H1 (cell line): Measurements from ENCODE around the gene KDF1. TPM values are rescaled to one million over a fixed set of nuclear protein-coding genes. Genes with fewer than 3 reads are reported as not detected.

ENCODE experiments used
- ASH2L ChIP-seq: fragments of 200-600, 300-600 bp; sonication (generic); IDR thresholded peaks from one replicate; pipeline ENCODE4 v1.7.1; 2017; ENCODE audit warnings: low read length
- ATF3 ChIP-seq: IDR thresholded peaks from 2 replicates; pipeline ENCODE4 v1.6.1; 2011; ENCODE audit warnings: low read depth, mild to moderate bottlenecking, low read length; ENCODE audit not compliant: insufficient read depth
- CEBPB ChIP-seq: IDR thresholded peaks from 2 replicates; pipeline ENCODE4 v1.6.1; 2012; ENCODE audit warnings: low read depth, low read length
- CHD2 ChIP-seq: IDR thresholded peaks from 2 replicates; pipeline ENCODE4 v1.6.1; 2012; ENCODE audit warnings: low read length, improper control_type of control experiment
- EGR1 ChIP-seq: IDR thresholded peaks from 2 replicates; pipeline ENCODE4 v1.6.1; 2011; ENCODE audit warnings: low read depth, low read length, borderline replicate concordance
- GABPA ChIP-seq: IDR thresholded peaks from 2 replicates; pipeline ENCODE4 v1.6.1; 2011; ENCODE audit warnings: mild to moderate bottlenecking, low read length, moderate library complexity, borderline replicate concordance; ENCODE audit not compliant: insufficient read depth
- JUND ChIP-seq: IDR thresholded peaks from 2 replicates; pipeline ENCODE4 v1.6.1; 2011; ENCODE audit warnings: mild to moderate bottlenecking, improper control_type of control experiment, low read length
- MAFK ChIP-seq: IDR thresholded peaks from 2 replicates; pipeline ENCODE4 v1.6.1; 2012; ENCODE audit warnings: low read depth, mild to moderate bottlenecking, improper control_type of control experiment, low read length
- MAX ChIP-seq: IDR thresholded peaks from 2 replicates; pipeline ENCODE4 v1.6.1; 2012; ENCODE audit warnings: inconsistent platforms
- NANOG ChIP-seq: IDR thresholded peaks from 2 replicates; pipeline ENCODE4 v1.6.1; 2011; ENCODE audit warnings: low read length, low read depth, mild to moderate bottlenecking, inconsistent platforms; ENCODE audit not compliant: insufficient read depth, poor library complexity, severe bottlenecking
- PHF8 ChIP-seq: fragments of 200-600 bp; sonication (generic); conservative IDR thresholded peaks from 2 replicates; pipeline ENCODE4 v1.7.1; 2012; ENCODE audit warnings: low read depth, mild to moderate bottlenecking, inconsistent platforms, low read length, moderate library complexity
- POLR2A ChIP-seq, 2 experiments: IDR thresholded peaks; 1 replicate in 1 of 2; 2 replicates in 1 of 2; pipeline ENCODE4 v1.6.1; 2011; ENCODE audit warnings: low read depth in 2 of 2, low read length in 2 of 2, mild to moderate bottlenecking in 2 of 2; ENCODE audit errors: control extremely low read depth in 1 of 2
- POLR2AphosphoS5 ChIP-seq: IDR thresholded peaks from 2 replicates; pipeline ENCODE4 v1.6.1; 2011; ENCODE audit warnings: low read depth, low read length
- RBBP5 ChIP-seq: IDR thresholded peaks from 2 replicates; pipeline ENCODE4 v1.7.1; 2012; ENCODE audit warnings: low read depth, mild to moderate bottlenecking, inconsistent platforms, low read length, moderate library complexity, borderline replicate concordance
- SAP30 ChIP-seq: fragments of 300-600 bp; sonication (generic); IDR thresholded peaks from 2 replicates; pipeline ENCODE4 v1.7.1; 2012; ENCODE audit warnings: low read length, moderate library complexity, mild to moderate bottlenecking, inconsistent platforms; ENCODE audit not compliant: insufficient read depth, insufficient replicate concordance
- SIRT6 ChIP-seq: IDR thresholded peaks from one replicate; pipeline ENCODE4 v1.7.1; 2012; ENCODE audit warnings: low read length, inconsistent platforms
- TAF7 ChIP-seq: optimal IDR thresholded peaks from 2 replicates; pipeline ENCODE3; 2011; ENCODE audit warnings: low read depth, mild to moderate bottlenecking, inconsistent platforms, low read length, moderate library complexity, borderline replicate concordance
- TBP ChIP-seq: IDR thresholded peaks from 2 replicates; pipeline ENCODE4 v1.6.1; 2011; ENCODE audit warnings: low read depth, low read length, improper control_type of control experiment
- TCF12 ChIP-seq: IDR thresholded peaks from 2 replicates; pipeline ENCODE4 v1.6.1; 2011; ENCODE audit warnings: low read depth, mild to moderate bottlenecking, low read length
- TEAD4 ChIP-seq: IDR thresholded peaks from 2 replicates; pipeline ENCODE4 v1.6.1; 2012; ENCODE audit warnings: low read depth, low read length, inconsistent platforms, mixed read lengths
- USF2 ChIP-seq: IDR thresholded peaks from 2 replicates; pipeline ENCODE4 v1.6.1; 2011; ENCODE audit warnings: low read length, improper control_type of control experiment
- YY1 ChIP-seq: IDR thresholded peaks from 2 replicates; pipeline ENCODE4 v1.6.1; 2011; ENCODE audit warnings: low read depth, mild to moderate bottlenecking, low read length
- polyA plus RNA-seq, 7 experiments: library from polyadenylated mRNA; depleted of rRNA in 3 of 7; stranded (reverse) in 5 of 7; unstranded in 2 of 7; fragments of >200 nt in 5 of 7; fragments of 200-250 nt in 2 of 7; gene quantifications; 1 replicate in 5 of 7; 2 replicates in 1 of 7; 4 replicates in 1 of 7; pipeline versions ENCODE4 v1.2.1 to v1.2.3, GENCODE V29; 2011 to 2013; ENCODE audit warnings: missing spikeins in 2 of 7, mixed read lengths in 2 of 7
- total RNA-seq: library from RNA; stranded (reverse); fragmentation: NEBNext Ultra II Directional; extraction: Animal tissue kit (Norgen Biotek cat#: 25700); gene quantifications from 2 replicates; pipeline ENCODE4 v1.2.1, GENCODE V29; 2021

KDF1 gene
- total and polyA plus RNA-seq, 2 of the 8 experiments (the other 6 are each of a cell fraction or from before 2014, with no cell fraction given): 16.9 to 37.5 TPM

- peak; percentile 89 to 98 for TF ChIP-seq POLR2A (IDR thresholded peaks at IDR 0.05; ENCODE audit: control extremely low read depth in 1 of 2, low read depth in 2 of 2, low read length in 2 of 2)
- peak; percentile 92 for TF ChIP-seq USF2
- no peak for TF ChIP-seq TCF12
- no peak for TF ChIP-seq MAFK
- TF ChIP-seq MAX: no peak; the same call in 1 of the 2 replicates
- 0 out of 2 replicates have a peak, but pooled peaks have one; percentile 16 for TF ChIP-seq CEBPB
- TF ChIP-seq JUND: 0 out of 2 replicates have a peak, but pooled peaks have one; percentile 16
- TF ChIP-seq SIRT6: no peak
- TF ChIP-seq ATF3: peak; percentile 27; the same call in 1 of the 2 replicates
- TF ChIP-seq SAP30: peak; percentile 89
- TF ChIP-seq TBP: peak; percentile 92
- TF ChIP-seq RBBP5: 0 out of 2 replicates have a peak, but pooled peaks have one; percentile 52
- peak; percentile 89 for TF ChIP-seq TAF7
- peak; percentile 72 for TF ChIP-seq ASH2L
- TF ChIP-seq GABPA: no peak
- peak; percentile 99 for TF ChIP-seq CHD2
- no peak for TF ChIP-seq EGR1
- peak; percentile 95 for TF ChIP-seq POLR2AphosphoS5
- TF ChIP-seq NANOG: no peak
- TF ChIP-seq TEAD4: peak; percentile 30; the same call in 1 of the 2 replicates
- peak; percentile 97 for TF ChIP-seq PHF8
- peak; percentile 99 for TF ChIP-seq YY1
These were observed 60.1 kb downstream of the KDF1 start, which contains the start of gene GPATCH3 (continued) for GRCh38 chr1:26900001-26900814.
